ENCODE results near the gene EHD1. TPM values are rescaled to one million over a fixed set of nuclear protein-coding genes. Genes with fewer than 3 reads are reported as not detected.

The EHD1 gene
- total RNA-seq, 6 experiments from 2014 or later, result 189 to 227 (median 197) TPM

- TF ChIP-seq CTCF (IDR thresholded peaks at IDR 0.05), result no peak
- no peak overlapping the region for H3K4me3 Mint-ChIP-seq
- H3K36me3 Mint-ChIP-seq (ENCODE audit: low read depth), result peaks cover 13% of the 10 kb centered on the region
- H3K27ac Mint-ChIP-seq, result no peak overlapping the region
- no peak for DNase-seq
- peaks cover 5% of the 10 kb centered on the region; the same call in 1 of the 2 replicates for H3K9me3 Mint-ChIP-seq
- H3K27me3 Mint-ChIP-seq (ENCODE audit: insufficient read depth), result peaks cover 1% of the 10 kb centered on the region; the same call in 1 of the 2 replicates
- H3K4me1 Mint-ChIP-seq (ENCODE audit: low read depth), result peaks cover 50% of the 10 kb centered on the region
These were observed 17.0 kb downstream of the EHD1 start for GRCh38 chr11:64861227-64861975.

GRCh38 chr11:64859542-64860414 is 18.6 kb downstream of the EHD1 start:
- Mint-ChIP-seq H3K4me3 (no peak overlapping the region), H3K4me1 (ENCODE audit: low read depth) (peaks cover 50% of the 10 kb centered on the region), H3K27ac (peak overlapping the region; percentile 43; the same call in 1 of the 2 replicates), H3K36me3 (ENCODE audit: low read depth) (peaks cover 18% of the 10 kb centered on the region), H3K27me3 (ENCODE audit: insufficient read depth) (peaks cover 1% of the 10 kb centered on the region; the same call in 1 of the 2 replicates), H3K9me3 (no peaks in the 10 kb centered on the region)
- DNase-seq, result no peak
- TF ChIP-seq CTCF (IDR thresholded peaks at IDR 0.05), result no peak

- Mint-ChIP-seq H3K27me3 (ENCODE audit: insufficient read depth) (peaks cover 1% of the 10 kb centered on the region; the same call in 1 of the 2 replicates), H3K4me1 (ENCODE audit: low read depth) (peaks cover 45% of the 10 kb centered on the region), H3K36me3 (ENCODE audit: low read depth) (peaks cover 23% of the 10 kb centered on the region), H3K9me3 (no peaks in the 10 kb centered on the region), H3K4me3 (no peak overlapping the region), H3K27ac (no peak overlapping the region)
- TF ChIP-seq CTCF (IDR thresholded peaks at IDR 0.05), result no peak
- no peak for DNase-seq
These were observed 19.8 kb downstream of the EHD1 start for GRCh38 chr11:64858467-64859263.

- H3K4me3 Mint-ChIP-seq, result no peak overlapping the region
- peak overlapping the region; percentile 71 for H3K27ac Mint-ChIP-seq
- TF ChIP-seq CTCF (IDR thresholded peaks at IDR 0.05), result no peak
- H3K36me3 Mint-ChIP-seq (ENCODE audit: low read depth), result peaks cover 23% of the 10 kb centered on the region
- H3K4me1 Mint-ChIP-seq (ENCODE audit: low read depth), result peaks cover 33% of the 10 kb centered on the region
- H3K9me3 Mint-ChIP-seq, result no peaks in the 10 kb centered on the region
- no peak for DNase-seq
- H3K27me3 Mint-ChIP-seq (ENCODE audit: insufficient read depth), result no peaks in the 10 kb centered on the region
These were observed 20.9 kb downstream of the EHD1 start for GRCh38 chr11:64857485-64857884.
